Spleen (tissue), 7 donors: ENCODE measurements around the gene IDI2.
A peak's percentile ranks its signal among the peaks of the same experiment; 100 is the strongest.

ENCODE experiments used
- POLR2A ChIP-seq, 3 donors: fragments of 450-650 bp; IDR thresholded peaks; one replicate each; pipeline ENCODE4 v1.5.1; 2017; ENCODE audit warnings: antibody characterized with exemption in 3 of 3, mild to moderate bottlenecking in 1 of 3
- POLR2AphosphoS5 ChIP-seq, 3 donors: sonication (generic); formaldehyde crosslinking; IDR thresholded peaks; one replicate each; pipeline ENCODE4 v1.5.1; 2017; ENCODE audit warnings: antibody characterized with exemption in 3 of 3
- TF ChIP-seq, protein P1 (sequence below), 11 experiments: fragments of 200-600 bp in 7 of 11; fragments of 450-650 bp in 4 of 11; sonication (generic) in 4 of 11; IDR thresholded peaks in 8 of 11; conservative IDR thresholded peaks in 3 of 11; 1 replicate in 7 of 11; 2 replicates in 4 of 11; pipeline versions ENCODE4 v1.4.0 to v1.8.0; 2016 to 2021; ENCODE audit warnings: antibody characterized with exemption in 11 of 11, inconsistent platforms in 4 of 11, mild to moderate bottlenecking in 1 of 11
- donor health status: DM: no; HTN: no; CAD: no; lungs with moderate emphysema.
- donor health status: DM: no; HTN: no; CAD: no.
- donor health status: DM: no; HTN: no; CAD: no.

DNA sequence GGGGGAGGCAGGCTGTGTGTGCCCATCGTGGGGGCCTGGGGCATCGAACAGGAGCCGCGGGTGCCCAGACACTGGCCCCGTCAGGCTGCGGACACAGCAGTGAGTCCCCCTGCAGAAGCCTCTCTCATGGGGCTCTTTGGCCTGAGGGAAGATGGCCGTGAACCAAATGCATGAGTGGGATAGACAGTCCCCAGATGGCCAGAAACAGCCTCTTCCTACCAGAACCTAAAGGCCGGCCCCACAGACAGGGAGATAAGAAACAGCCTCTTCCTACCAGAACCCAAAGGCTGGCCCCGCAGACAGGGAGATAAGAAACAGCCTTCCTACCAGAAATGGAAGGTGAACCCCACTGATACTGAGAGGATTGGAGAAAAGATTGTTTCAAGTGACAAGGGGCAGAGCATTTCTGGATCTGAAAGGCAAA is 16.6 kb downstream of the IDI2 start:
- TF ChIP-seq, protein P1, sequence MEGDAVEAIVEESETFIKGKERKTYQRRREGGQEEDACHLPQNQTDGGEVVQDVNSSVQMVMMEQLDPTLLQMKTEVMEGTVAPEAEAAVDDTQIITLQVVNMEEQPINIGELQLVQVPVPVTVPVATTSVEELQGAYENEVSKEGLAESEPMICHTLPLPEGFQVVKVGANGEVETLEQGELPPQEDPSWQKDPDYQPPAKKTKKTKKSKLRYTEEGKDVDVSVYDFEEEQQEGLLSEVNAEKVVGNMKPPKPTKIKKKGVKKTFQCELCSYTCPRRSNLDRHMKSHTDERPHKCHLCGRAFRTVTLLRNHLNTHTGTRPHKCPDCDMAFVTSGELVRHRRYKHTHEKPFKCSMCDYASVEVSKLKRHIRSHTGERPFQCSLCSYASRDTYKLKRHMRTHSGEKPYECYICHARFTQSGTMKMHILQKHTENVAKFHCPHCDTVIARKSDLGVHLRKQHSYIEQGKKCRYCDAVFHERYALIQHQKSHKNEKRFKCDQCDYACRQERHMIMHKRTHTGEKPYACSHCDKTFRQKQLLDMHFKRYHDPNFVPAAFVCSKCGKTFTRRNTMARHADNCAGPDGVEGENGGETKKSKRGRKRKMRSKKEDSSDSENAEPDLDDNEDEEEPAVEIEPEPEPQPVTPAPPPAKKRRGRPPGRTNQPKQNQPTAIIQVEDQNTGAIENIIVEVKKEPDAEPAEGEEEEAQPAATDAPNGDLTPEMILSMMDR (IDR thresholded peaks at IDR 0.05 in 8 of 11, conservative IDR thresholded peaks at IDR 0.05 in 3 of 11), result no peak
- TF ChIP-seq POLR2A (IDR thresholded peaks at IDR 0.05), result no peak
- TF ChIP-seq POLR2AphosphoS5 (IDR thresholded peaks at IDR 0.05), result peak in 1 of 3 donors; percentile 35
